Large intestine (tissue), 3 donors: ENCODE data around the gene ARHGEF12. TPM values are rescaled to one million over a fixed set of nuclear protein-coding genes. Genes with fewer than 3 reads are reported as not detected.

Experiments used
- DNase-seq, 2 donors: peaks; one replicate each; pipeline versions ENCODE4 v3.0.0 to v3.0.0-alpha.2; 2013
- H3K27ac ChIP-seq: one replicate; pipeline ENCODE4 v1.5.1; 2013; ENCODE audit warnings: low read length
- H3K27me3 ChIP-seq: 2 replicates; pipeline ENCODE4 v1.6.1; 2013; ENCODE audit warnings: low read length; ENCODE audit not compliant: control insufficient read depth, insufficient read depth
- H3K36me3 ChIP-seq: 2 replicates; pipeline ENCODE4 v1.6.1; 2013; ENCODE audit warnings: low read length; ENCODE audit not compliant: control insufficient read depth, insufficient read depth
- H3K4me1 ChIP-seq: one replicate; pipeline ENCODE4 v1.6.1; 2013; ENCODE audit warnings: low read length; ENCODE audit not compliant: control insufficient read depth, insufficient read depth
- H3K4me3 ChIP-seq: one replicate; pipeline ENCODE4 v1.5.1; 2013; ENCODE audit warnings: low read length
- H3K9me3 ChIP-seq: one replicate; pipeline ENCODE4 v1.6.1; 2013; ENCODE audit warnings: mild to moderate bottlenecking, low read depth, low read length, moderate library complexity; ENCODE audit not compliant: control insufficient read depth
- WGBS: methylation state at CpG from one replicate; pipeline ENCODE4 v1.1.5; 2013; ENCODE audit warnings: low lambda C conversion rate; ENCODE audit not compliant: insufficient coverage; 5-methylcytosine and 5-hydroxymethylcytosine counted together
- polyA plus RNA-seq: library from polyadenylated mRNA; unstranded; fragments of 120-200 nt; gene quantifications from one replicate; pipeline ENCODE4 v1.2.1, GENCODE V29; 2013

Gene ARHGEF12
- polyA plus RNA-seq, 1 donor: 54.9 TPM

DNA sequence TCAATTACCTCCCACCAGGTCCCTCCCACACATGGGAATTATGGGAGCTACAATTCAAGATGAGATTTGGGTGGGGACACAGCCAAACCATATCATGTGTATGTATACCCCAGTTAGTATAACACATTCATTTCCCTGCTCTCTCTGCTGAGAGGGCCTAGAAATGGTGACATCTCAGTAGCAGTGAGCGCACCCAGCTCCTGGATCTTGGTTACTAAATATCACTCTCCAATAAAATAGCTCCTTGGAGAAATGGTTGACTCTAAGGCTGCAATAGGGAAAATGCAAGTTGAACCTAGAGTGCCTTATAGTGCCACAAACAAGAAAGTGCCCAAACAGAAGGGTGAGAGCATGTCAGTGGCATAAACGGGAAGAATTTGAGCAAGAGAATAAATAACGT lies 59.6 kb downstream of the ARHGEF12 start:
- H3K36me3 ChIP-seq: no peaks in the 10 kb centered on the region
- no peak for DNase-seq
- H3K4me1 ChIP-seq: peaks cover 24% of the 10 kb centered on the region
- no peak overlapping the region for H3K4me3 ChIP-seq
- no peaks in the 10 kb centered on the region for H3K27me3 ChIP-seq
- no peak overlapping the region for H3K27ac ChIP-seq
- no peaks in the 10 kb centered on the region for H3K9me3 ChIP-seq
- WGBS: 100% methylated on average over 1 of the region's 3 CpGs

DNA sequence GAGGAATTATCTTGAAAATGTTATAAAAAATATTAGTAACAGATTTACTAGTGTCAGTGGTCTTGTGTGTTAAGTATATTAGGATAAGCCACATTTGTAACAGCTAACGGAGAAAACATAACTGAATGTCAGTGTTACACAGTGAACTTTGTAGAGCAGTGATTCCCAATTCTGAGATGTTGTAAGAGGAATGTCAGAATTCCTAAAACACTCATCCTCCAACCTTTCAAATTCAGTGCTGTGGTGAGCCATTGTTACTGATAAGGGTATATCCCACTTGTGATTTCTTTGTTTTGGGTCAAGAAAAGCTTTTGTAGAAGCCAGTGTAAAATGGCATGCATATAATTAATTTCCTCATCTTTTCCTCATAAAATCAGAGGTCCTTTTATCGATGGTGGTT lies 61.9 kb downstream of the ARHGEF12 start:
- H3K9me3 ChIP-seq: no peaks in the 10 kb centered on the region
- DNase-seq: no peak
- no peak overlapping the region for H3K4me3 ChIP-seq
- 60% methylated on average over 1 of the region's 2 CpGs for WGBS
- H3K4me1 ChIP-seq: peaks cover 11% of the 10 kb centered on the region
- H3K27ac ChIP-seq: no peak overlapping the region
- no peaks in the 10 kb centered on the region for H3K36me3 ChIP-seq
- H3K27me3 ChIP-seq: no peaks in the 10 kb centered on the region

- H3K4me3 ChIP-seq: no peak overlapping the region
- peaks cover 11% of the 10 kb centered on the region for H3K4me1 ChIP-seq
- no peaks in the 10 kb centered on the region for H3K36me3 ChIP-seq
- no peaks in the 10 kb centered on the region for H3K27me3 ChIP-seq
- WGBS: no CpG with 5 or more reads among the region's 2 CpGs
- H3K9me3 ChIP-seq: no peaks in the 10 kb centered on the region
- H3K27ac ChIP-seq: no peak overlapping the region
- no peak for DNase-seq
Observed at GRCh38 chr11:120399307-120399706, 63.1 kb downstream of the ARHGEF12 start.

DNA sequence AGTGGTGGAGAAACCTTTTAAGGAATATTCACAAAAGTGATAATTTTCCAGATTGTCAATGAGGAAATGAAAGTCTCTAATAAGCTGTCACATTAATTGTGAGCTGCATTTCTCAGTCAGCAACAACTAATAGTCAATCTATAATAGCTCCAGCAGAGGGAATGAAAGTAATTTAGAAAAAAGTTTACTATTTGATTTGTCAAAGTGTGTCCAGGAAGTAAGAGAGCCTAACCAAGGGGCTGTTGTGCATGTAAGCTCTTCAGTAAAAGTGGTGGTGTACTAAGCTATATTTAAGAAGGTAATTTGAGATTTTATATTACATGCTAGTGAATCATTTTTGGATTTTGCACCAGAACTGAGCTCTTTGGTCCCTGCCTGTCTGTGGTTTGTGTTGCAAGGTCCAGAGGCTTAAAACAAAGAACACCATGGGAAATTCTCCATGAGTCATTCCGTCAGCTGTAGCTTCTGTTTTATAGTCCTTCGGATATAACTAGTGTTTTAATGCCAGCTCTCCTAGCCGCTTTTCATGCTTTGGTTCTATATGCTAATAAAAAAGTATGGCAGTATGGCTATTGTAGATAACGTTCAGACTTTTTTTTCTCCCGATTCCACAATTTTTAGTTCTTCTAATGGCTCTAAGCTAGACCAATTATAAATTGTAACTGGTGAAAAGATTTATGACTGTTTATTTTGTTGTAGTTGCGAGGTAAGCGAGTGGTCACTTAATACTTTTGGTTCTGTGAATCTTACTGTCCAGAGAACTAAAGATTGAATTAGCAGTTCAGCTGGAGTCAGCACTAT lies 64.6 kb downstream of the ARHGEF12 start:
- WGBS: 0% methylated on average over 2 of the region's 7 CpGs
- Histone ChIP-seq H3K27ac (peak overlapping the region; percentile 43), H3K27me3 (no peaks in the 10 kb centered on the region), H3K4me1 (peaks cover 11% of the 10 kb centered on the region), H3K4me3 (peak overlapping the region; percentile 16), H3K36me3 (no peaks in the 10 kb centered on the region), H3K9me3 (no peaks in the 10 kb centered on the region)
- DNase-seq: peak; percentile 83 to 92

DNA sequence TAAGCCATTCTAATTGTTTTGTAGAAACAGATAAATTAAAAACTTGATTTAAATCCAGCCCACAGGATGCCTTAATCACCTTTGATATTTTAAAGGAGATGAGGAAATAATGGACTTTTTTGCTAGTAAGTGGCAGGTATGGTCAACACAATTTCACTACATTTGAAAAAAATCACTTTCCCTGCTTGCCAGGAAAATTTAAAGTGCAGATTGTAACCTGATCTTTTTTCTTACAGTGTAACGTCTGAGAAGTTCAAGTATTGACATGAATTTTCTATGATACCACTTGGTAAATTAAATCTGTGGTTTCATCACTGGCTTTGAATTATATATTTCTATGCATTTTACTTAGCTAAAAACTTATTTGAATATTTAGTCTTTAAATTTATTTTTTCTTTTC lies 65.3 kb downstream of the ARHGEF12 start:
- no peak for DNase-seq
- WGBS: 100% methylated on average over 1 of the region's 1 CpG
- no peaks in the 10 kb centered on the region for H3K36me3 ChIP-seq
- H3K4me3 ChIP-seq: no peak overlapping the region
- H3K27ac ChIP-seq: peak overlapping the region; percentile 43
- H3K4me1 ChIP-seq: peaks cover 11% of the 10 kb centered on the region
- H3K9me3 ChIP-seq: no peaks in the 10 kb centered on the region
- H3K27me3 ChIP-seq: no peaks in the 10 kb centered on the region

DNA sequence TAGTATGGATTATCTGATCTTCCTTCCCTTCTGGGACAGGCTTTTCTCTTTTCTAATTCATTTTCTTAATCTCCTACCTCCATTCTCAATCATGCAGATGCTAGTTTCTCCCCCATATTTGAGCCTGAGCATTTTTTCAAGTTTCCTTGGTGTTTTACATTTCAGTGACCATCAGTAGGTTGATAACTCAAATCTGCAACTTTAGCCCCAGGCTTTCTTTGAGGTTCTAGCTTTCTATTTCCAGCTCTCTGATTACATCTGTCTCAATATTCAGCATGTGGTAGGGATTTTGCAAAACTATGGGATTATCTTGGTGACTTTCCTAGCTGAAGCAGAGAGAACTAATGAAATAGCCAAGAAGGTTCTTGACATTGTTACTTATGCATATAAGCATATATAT lies 67.8 kb downstream of the ARHGEF12 start:
- no peak for DNase-seq
- no peaks in the 10 kb centered on the region for H3K9me3 ChIP-seq
- peaks cover 11% of the 10 kb centered on the region for H3K4me1 ChIP-seq
- no peaks in the 10 kb centered on the region for H3K36me3 ChIP-seq
- H3K27me3 ChIP-seq: no peaks in the 10 kb centered on the region
- no peak overlapping the region for H3K27ac ChIP-seq
- H3K4me3 ChIP-seq: no peak overlapping the region

- Histone ChIP-seq H3K4me3 (no peak overlapping the region), H3K9me3 (no peaks in the 10 kb centered on the region), H3K27me3 (no peaks in the 10 kb centered on the region), H3K27ac (no peak overlapping the region), H3K4me1 (peaks cover 11% of the 10 kb centered on the region), H3K36me3 (no peaks in the 10 kb centered on the region)
- 93% methylated on average over 3 of the region's 6 CpGs for WGBS
- no peak for DNase-seq
Observed at GRCh38 chr11:120404495-120404894, 68.3 kb downstream of the ARHGEF12 start.

DNA sequence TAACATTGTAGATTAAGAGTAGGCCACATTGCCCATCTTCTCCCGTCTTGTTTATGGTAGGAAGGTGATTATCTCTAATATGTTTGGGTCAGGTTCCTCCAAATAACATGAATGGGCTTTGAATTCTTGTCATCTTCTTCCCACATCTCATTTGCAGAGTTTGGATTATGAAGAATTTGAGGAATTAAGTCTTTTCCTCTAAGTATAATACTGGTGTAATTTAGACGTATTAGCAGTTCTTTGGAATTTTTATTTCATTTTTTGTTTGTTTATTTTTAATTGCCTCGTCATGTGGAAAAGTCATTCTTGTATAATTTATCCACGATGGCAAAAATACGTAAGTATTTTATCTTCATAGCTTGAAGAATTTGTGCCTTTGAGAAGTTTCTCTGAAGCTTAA lies 73.4 kb downstream of the ARHGEF12 start:
- no peaks in the 10 kb centered on the region for H3K36me3 ChIP-seq

GRCh38 chr11:120410622-120411380 lies 74.6 kb downstream of the ARHGEF12 start:
- H3K27ac ChIP-seq: no peak overlapping the region
- WGBS: 92% methylated on average over 5 of the region's 8 CpGs
- no peaks in the 10 kb centered on the region for H3K27me3 ChIP-seq
- no peak overlapping the region for H3K4me3 ChIP-seq
- no peaks in the 10 kb centered on the region for H3K36me3 ChIP-seq
- no peaks in the 10 kb centered on the region for H3K4me1 ChIP-seq
- DNase-seq: no peak
- no peaks in the 10 kb centered on the region for H3K9me3 ChIP-seq

More for the DNA sequence above, 73.4 kb downstream of the ARHGEF12 start:
- Histone ChIP-seq H3K4me3 (no peak overlapping the region), H3K9me3 (no peaks in the 10 kb centered on the region), H3K27me3 (no peaks in the 10 kb centered on the region), H3K27ac (no peak overlapping the region), H3K4me1 (no peaks in the 10 kb centered on the region)
- WGBS: 89% methylated on average over 4 of the region's 5 CpGs
- no peak for DNase-seq

- peaks cover 3% of the 10 kb centered on the region for H3K36me3 ChIP-seq
- no peaks in the 10 kb centered on the region for H3K9me3 ChIP-seq
- H3K27ac ChIP-seq: no peak overlapping the region
- H3K4me3 ChIP-seq: no peak overlapping the region
- H3K27me3 ChIP-seq: no peaks in the 10 kb centered on the region
- no peak for DNase-seq
- H3K4me1 ChIP-seq: no peaks in the 10 kb centered on the region
Observed at GRCh38 chr11:120413480-120413879, 77.3 kb downstream of the ARHGEF12 start.
